A673 (cell line): ENCODE results near the gene CTSW. TPM values are rescaled to one million over a fixed set of nuclear protein-coding genes. Genes with fewer than 3 reads are reported as not detected.

ENCODE experiments used
- BruUV-seq: library from RNA; stranded (reverse); fragments of 400-500 nt; replicated peaks from 2 replicates; lab custom pipeline; 2021; lab: Mats Ljungman, UMichigan
- CTCF ChIA-PET: fragments of 300-600 bp; sonication (Branson Sonifier 250); formaldehyde crosslinking; loops from one replicate; lab custom pipeline; 2022; ENCODE audit warnings: antibody characterized with exemption; lab: Charles Lee
- POLR2A ChIA-PET: fragments of 300-600 bp; sonication (Branson Sonifier 250); formaldehyde crosslinking; loops from one replicate; lab custom pipeline; 2022; ENCODE audit warnings: antibody characterized with exemption; ENCODE audit not compliant: low non-redundant PET; lab: Charles Lee
- DNase-seq: peaks from one replicate; pipeline ENCODE4 v3.0.0-alpha.2; 2015; ENCODE audit warnings: low spot score
- H3K27ac ChIP-seq: fragments of 200-600 bp; sonication (generic); 2 replicates; pipeline ENCODE4 v1.5.1; 2016; ENCODE audit warnings: mixed run types, low read depth, mild to moderate bottlenecking, mixed read lengths, antibody characterized with exemption, low read length; ENCODE audit not compliant: poor library complexity, severe bottlenecking
- H3K27me3 ChIP-seq: fragments of 200-600 bp; sonication (generic); replicated peaks from 2 replicates; pipeline ENCODE4 v1.6.1; 2017; ENCODE audit warnings: mixed run types, low read depth, mild to moderate bottlenecking, mixed read lengths, antibody characterized with exemption, low read length; ENCODE audit not compliant: insufficient read depth, poor library complexity
- H3K36me3 ChIP-seq: fragments of 200-600 bp; sonication (generic); 2 replicates; pipeline ENCODE4 v1.6.1; 2016; ENCODE audit warnings: mixed run types, mild to moderate bottlenecking, mixed read lengths, antibody characterized with exemption, low read length; ENCODE audit not compliant: insufficient read depth, poor library complexity, severe bottlenecking
- H3K4me1 ChIP-seq: fragments of 200-600 bp; sonication (generic); 2 replicates; pipeline ENCODE4 v1.6.1; 2017; ENCODE audit warnings: mixed run types, mild to moderate bottlenecking, mixed read lengths, antibody characterized with exemption, low read length; ENCODE audit not compliant: insufficient read depth, poor library complexity, severe bottlenecking
- H3K4me3 ChIP-seq: fragments of 200-600 bp; sonication (generic); 2 replicates; pipeline ENCODE4 v1.5.1; 2016; ENCODE audit warnings: low read depth, mixed run types, mild to moderate bottlenecking, mixed read lengths, low read length; ENCODE audit not compliant: poor library complexity, severe bottlenecking
- H3K9me3 ChIP-seq: fragments of 200-600 bp; sonication (generic); 2 replicates; pipeline ENCODE4 v1.6.1; 2016; ENCODE audit warnings: mixed run types, low read depth, mild to moderate bottlenecking, mixed read lengths, antibody characterized with exemption, low read length; ENCODE audit not compliant: poor library complexity, severe bottlenecking
- EZH2 ChIP-seq: fragments of 200-600 bp; sonication (generic); IDR thresholded peaks from 2 replicates; pipeline ENCODE4 v1.6.1; 2017; ENCODE audit warnings: borderline replicate concordance, low read depth, mild to moderate bottlenecking, mixed read lengths, antibody characterized with exemption, low read length; ENCODE audit not compliant: poor library complexity, severe bottlenecking
- intact Hi-C: fragments of 100-400 bp; cut with micrococcal nuclease; formaldehyde crosslinking; loops from one replicate; pipeline ENCODE4 v1.10.0; 2022; ENCODE audit not compliant: unreplicated experiment
- total RNA-seq: library from RNA; stranded (reverse); gene quantifications from 2 replicates; pipeline ENCODE4 v1.2.3, GENCODE V29; 2021
- TF ChIP-seq, protein P1 (sequence below): fragments of 300-800, 200-600 bp; sonication (generic); conservative IDR thresholded peaks from 2 replicates; pipeline ENCODE4 v1.5.1; 2017; ENCODE audit warnings: low read depth, mild to moderate bottlenecking, antibody characterized with exemption, low read length, moderate library complexity, mixed read lengths

The CTSW gene
- total RNA-seq, 1 experiment from 2014 or later = not detected

DNA sequence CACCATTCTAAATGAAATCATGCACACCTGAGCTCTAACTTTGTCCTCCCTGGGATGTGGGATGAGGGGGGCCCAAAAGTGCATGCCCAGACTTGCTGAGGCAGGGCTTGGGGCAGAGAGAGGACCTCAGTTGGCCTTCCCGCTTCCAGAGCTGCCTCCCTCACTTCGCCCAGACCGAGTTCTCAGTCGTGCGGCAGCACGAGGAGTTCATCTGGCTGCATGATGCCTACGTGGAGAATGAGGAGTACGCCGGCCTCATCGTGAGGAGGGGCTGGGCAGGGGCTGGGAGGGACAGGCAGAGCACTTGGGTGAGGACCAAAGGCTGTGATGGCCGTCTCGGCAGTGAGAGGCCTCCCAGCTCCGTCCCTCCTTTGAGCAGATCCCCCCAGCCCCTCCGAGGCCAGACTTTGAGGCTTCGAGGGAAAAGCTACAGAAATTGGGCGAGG is 29.8 kb upstream of the CTSW start:
- H3K9me3 ChIP-seq = no peaks in the 10 kb centered on the region
- no peaks in the 10 kb centered on the region for H3K4me1 ChIP-seq
- no peak overlapping the region for H3K4me3 ChIP-seq
- no peak overlapping the region for H3K27ac ChIP-seq
- intact Hi-C loops = no loop called here
- H3K27me3 ChIP-seq = no peaks in the 10 kb centered on the region
- no peak for TF ChIP-seq EZH2
- TF ChIP-seq, protein P1, sequence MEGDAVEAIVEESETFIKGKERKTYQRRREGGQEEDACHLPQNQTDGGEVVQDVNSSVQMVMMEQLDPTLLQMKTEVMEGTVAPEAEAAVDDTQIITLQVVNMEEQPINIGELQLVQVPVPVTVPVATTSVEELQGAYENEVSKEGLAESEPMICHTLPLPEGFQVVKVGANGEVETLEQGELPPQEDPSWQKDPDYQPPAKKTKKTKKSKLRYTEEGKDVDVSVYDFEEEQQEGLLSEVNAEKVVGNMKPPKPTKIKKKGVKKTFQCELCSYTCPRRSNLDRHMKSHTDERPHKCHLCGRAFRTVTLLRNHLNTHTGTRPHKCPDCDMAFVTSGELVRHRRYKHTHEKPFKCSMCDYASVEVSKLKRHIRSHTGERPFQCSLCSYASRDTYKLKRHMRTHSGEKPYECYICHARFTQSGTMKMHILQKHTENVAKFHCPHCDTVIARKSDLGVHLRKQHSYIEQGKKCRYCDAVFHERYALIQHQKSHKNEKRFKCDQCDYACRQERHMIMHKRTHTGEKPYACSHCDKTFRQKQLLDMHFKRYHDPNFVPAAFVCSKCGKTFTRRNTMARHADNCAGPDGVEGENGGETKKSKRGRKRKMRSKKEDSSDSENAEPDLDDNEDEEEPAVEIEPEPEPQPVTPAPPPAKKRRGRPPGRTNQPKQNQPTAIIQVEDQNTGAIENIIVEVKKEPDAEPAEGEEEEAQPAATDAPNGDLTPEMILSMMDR = no peak
- BruUV-seq = no TSS peak
- ChIA-PET CTCF (interaction anchor here (0.8 kb wide), 1 partner anchor 34 kb away, joined by 3 read pairs; no protein-coding TSS in a partner anchor), POLR2A (interaction anchor here (0.5 to 0.9 kb wide), 2 partner anchors 10 to 12 kb away, joined by 3 read pairs; no protein-coding TSS in a partner anchor)
- peaks cover 37% of the 10 kb centered on the region for H3K36me3 ChIP-seq
- DNase-seq = no peak

DNA sequence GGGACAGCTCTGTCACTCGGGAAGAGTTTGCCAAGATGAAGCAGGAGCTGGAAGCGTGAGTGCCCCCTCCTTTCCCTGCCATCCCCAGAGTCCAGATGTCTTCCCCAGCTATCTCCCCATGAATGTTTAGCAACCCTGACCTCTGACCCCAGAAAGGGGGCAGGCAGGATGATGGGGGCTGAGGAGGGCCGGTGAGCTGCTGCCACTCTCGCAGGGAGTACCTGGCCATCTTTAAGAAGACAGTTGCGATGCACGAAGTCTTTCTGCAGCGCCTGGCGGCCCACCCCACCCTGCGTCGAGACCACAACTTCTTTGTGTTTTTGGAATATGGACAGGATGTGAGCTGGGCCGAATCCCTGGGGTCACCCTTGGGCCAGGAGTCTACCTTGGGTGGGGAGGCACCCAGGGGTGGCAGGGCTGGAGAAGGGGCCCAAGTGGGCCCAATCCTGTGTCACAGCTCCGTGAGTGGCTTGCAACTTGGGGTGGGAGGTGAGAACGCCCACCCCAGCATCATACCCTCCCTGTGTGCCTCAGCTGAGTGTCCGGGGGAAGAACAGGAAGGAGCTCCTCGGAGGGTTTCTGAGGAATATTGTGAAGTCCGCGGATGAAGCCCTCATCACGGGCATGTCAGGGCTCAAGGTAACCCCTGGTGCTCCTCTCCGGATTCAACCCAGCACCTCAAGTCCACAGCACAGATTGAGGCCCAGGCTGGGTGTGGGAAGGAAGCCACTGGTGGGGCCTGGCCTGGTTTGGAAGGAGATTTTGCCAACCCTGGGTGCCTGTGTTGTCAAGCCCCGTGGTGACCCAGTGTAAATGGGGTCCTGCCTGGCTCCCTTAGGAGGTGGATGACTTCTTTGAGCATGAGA is 29.2 kb upstream of the CTSW start:
- Histone ChIP-seq H3K27me3 (no peaks in the 10 kb centered on the region), H3K36me3 (peaks cover 44% of the 10 kb centered on the region), H3K4me1 (no peaks in the 10 kb centered on the region), H3K4me3 (no peak overlapping the region), H3K9me3 (no peaks in the 10 kb centered on the region), H3K27ac (no peak overlapping the region)
- POLR2A ChIA-PET = interaction anchor here (0.5 to 0.9 kb wide), 2 partner anchors 9 to 13 kb away, joined by 3 read pairs; no protein-coding TSS in a partner anchor
- CTCF ChIA-PET = interaction anchor here (0.8 to 1.2 kb wide), 2 partner anchors 34 to 38 kb away, joined by 3 to 5 read pairs; partner anchors contain the start of gene FIBP
- BruUV-seq = no TSS peak
- TF ChIP-seq, protein P1 = no peak
- TF ChIP-seq EZH2 = no peak
- peak; percentile 11 for DNase-seq
- intact Hi-C loops = no loop called here

DNA sequence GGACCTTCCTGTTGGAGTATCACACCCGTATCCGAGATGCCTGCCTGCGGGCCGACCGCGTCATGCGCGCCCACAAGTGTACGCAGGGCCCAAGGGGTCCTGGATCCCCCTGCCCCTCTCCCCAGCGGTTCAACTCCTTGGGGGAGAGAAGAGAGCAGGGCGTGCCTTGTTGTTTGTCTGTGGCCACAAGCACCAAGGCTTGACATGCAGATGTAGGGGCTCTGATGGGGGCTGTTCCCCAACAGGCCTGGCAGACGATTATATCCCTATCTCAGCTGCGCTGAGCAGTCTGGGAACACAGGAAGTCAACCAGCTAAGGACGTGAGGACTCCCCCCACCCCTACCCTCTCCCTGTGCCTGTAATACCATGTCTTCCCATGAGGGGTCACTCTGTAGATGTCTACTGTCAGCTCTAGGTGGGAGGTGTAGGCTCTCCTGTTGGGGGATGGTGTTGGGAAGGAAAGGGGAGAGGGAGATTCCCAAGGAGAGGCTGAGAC is 28.5 kb upstream of the CTSW start:
- no peaks in the 10 kb centered on the region for H3K9me3 ChIP-seq
- intact Hi-C loops = no loop called here
- H3K27me3 ChIP-seq = no peaks in the 10 kb centered on the region
- H3K36me3 ChIP-seq = peaks cover 50% of the 10 kb centered on the region
- TF ChIP-seq, protein P1 = peak; percentile 65
- no peak for TF ChIP-seq EZH2
- BruUV-seq = no TSS peak
- no peak overlapping the region for H3K4me3 ChIP-seq
- DNase-seq = peak; percentile 62
- ChIA-PET CTCF (interaction anchor here (1.0 to 1.2 kb wide), 2 partner anchors 9 to 37 kb away, joined by 5 to 6 read pairs; partner anchors contain the start of gene FIBP), POLR2A (no interaction called here)
- H3K4me1 ChIP-seq = peaks cover 2% of the 10 kb centered on the region
- H3K27ac ChIP-seq = no peak overlapping the region
